Placental pericyte (primary cell): ENCODE measurements around the gene OR52N4. TPM values are rescaled to one million over a fixed set of nuclear protein-coding genes. Genes with fewer than 3 reads are reported as not detected.

Experiments
- total RNA-seq: library from RNA; depleted of rRNA; stranded (reverse); fragments of >200 nt; gene quantifications from 2 replicates; pipeline ENCODE4 v1.2.3, GENCODE V29; 2012

OR52N4 gene
- 0.14 TPM in 1 of 2 replicates, not detected in the other for total RNA-seq

DNA sequence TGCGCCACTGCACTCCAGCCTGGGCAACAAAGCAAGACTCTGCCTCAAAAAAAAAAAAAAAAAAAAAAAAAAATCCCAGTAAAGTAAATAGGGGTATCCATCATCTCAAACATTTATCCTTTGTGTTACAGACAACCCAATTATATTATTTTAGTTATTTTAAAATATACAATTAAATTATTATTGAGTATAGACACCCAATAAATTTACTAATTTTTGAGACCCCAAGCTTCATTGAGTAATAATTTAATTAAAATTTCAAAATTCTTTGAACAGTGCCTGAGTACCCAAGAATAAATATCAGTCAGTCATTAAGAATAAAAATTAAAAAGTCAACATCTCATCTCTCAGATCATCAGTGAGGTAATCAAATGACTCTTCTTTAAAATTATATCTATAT, at the start of gene OR52N4:
Gene OR52N4, plus strand, starts transcription at position 301 of the 400 bp plus-strand sequence. CDS start 498 bp downstream, outside the sequence.

DNA sequence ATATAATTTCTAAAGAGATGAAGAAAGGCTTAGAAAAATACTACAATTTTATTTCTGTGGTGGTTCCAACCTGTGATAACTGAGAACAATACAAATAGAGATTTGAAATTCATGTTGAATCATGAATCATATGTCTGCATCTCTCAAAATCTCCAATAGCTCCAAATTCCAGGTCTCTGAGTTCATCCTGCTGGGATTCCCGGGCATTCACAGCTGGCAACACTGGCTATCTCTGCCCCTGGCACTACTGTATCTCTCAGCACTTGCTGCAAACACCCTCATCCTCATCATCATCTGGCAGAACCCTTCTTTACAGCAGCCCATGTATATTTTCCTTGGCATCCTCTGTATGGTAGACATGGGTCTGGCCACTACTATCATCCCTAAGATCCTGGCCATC, 17.6 kb upstream of the OR52N4 start, which contains the start of gene OR56B1:
Gene OR56B1, plus strand, starts transcription at position 53 of the 400 bp plus-strand sequence. Its CDS starts 69 bp downstream, at position 122.

DNA sequence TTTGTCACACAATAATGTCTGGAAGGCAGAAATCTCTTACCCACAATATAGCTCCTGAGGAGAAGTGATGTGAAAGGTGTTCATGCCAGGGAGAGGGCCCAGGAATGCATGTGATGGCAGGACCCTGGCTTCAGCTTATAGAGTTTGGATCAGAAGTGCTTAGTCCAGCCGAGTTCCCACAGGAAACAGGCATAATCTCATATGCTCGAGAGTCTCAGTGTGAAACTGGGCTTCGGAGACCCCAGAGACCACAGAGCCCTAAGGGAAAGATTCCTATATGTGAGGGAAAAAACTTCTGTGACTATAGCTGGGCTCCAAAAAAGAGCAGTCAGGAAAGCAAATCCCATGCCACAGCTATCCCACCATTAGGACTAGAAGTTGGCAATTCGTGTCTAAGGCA, 29.2 kb downstream of the OR52N4 start, which contains the start of gene OR52N5:
Gene OR52N5, minus strand, starts transcription at position 101 of the 400 bp plus-strand sequence. CDS start 4,721 bp downstream, outside the sequence.

DNA sequence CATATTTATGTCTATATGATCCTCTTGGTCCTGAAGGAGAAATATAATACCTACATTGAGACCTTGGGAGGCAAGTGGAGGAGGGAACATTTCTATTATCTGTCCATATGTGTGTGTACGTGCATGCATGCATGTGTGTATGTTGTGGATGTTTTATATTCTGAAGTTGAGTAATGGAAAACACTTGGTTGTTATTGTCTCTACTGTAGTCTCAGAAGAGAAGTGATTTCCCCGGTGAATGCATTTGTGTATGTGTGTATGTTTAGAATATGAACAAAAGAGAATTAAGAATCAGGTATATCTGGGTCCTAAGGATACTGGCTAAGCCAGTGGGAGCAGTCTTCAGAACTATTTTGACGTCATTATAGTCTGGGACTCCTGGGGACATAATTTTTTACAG, 37.1 kb downstream of the OR52N4 start, which contains the start of gene OR52N1:
Gene OR52N1, minus strand, starts transcription at position 101 of the 400 bp plus-strand sequence. CDS start 2,449 bp downstream, outside the sequence.

Other genes with a start within 250 kb of the OR52N4 start
- under 0.01 TPM in 1 of 2 replicates, not detected in the other for gene UBQLN3, start 244.3 kb upstream of the OR52N4 start, total RNA-seq
- 0.14 and 0.44 TPM in 2 replicates for gene UBQLNL, start 237.5 kb upstream of the OR52N4 start, total RNA-seq
- gene OR52H1, start 205.7 kb upstream of the OR52N4 start, total RNA-seq: 0.22 and 1.0 TPM in 2 replicates
- not detected in 2 replicates for gene OR52B6, start 173.4 kb upstream of the OR52N4 start, total RNA-seq
- 3.7 and 14.0 TPM in 2 replicates for gene TRIM6, start 157.6 kb upstream of the OR52N4 start, total RNA-seq
- gene TRIM34, start 129.2 kb upstream of the OR52N4 start, total RNA-seq: 4.4 and 9.6 TPM in 2 replicates
- gene TRIM5, start 69.2 kb upstream of the OR52N4 start, total RNA-seq: 41.4 and 62.2 TPM in 2 replicates
- 54.7 and 57.0 TPM in 2 replicates for gene TRIM22, start 64.5 kb upstream of the OR52N4 start, total RNA-seq
- not detected in 2 replicates for gene OR56B1, start 17.8 kb upstream of the OR52N4 start, total RNA-seq
- 0.72 TPM in 1 of 2 replicates, not detected in the other for gene OR52N5, start 29.1 kb downstream of the OR52N4 start, total RNA-seq
- 0.43 and 0.44 TPM in 2 replicates for gene OR52N1, start 37.0 kb downstream of the OR52N4 start, total RNA-seq
- not detected in 2 replicates for gene OR52N2, start 54.7 kb downstream of the OR52N4 start, total RNA-seq
- 0.86 TPM in 1 of 2 replicates, not detected in the other for gene OR52E6, start 87.7 kb downstream of the OR52N4 start, total RNA-seq
- gene OR52E8, start 103.4 kb downstream of the OR52N4 start, total RNA-seq: 1.0 TPM in 1 of 2 replicates, not detected in the other
- not detected in 2 replicates for gene OR52E4, start 126.4 kb downstream of the OR52N4 start, total RNA-seq
- gene OR52E5, start 139.0 kb downstream of the OR52N4 start, total RNA-seq: not detected in 2 replicates
- gene OR56A3, start 188.0 kb downstream of the OR52N4 start, total RNA-seq: not detected in 2 replicates
- gene OR56A5, start 214.3 kb downstream of the OR52N4 start, total RNA-seq: not detected in 2 replicates
- gene OR52L1, start 232.7 kb downstream of the OR52N4 start, total RNA-seq: not detected in 2 replicates